ENCODE data around the gene KLHL29.

DNA sequence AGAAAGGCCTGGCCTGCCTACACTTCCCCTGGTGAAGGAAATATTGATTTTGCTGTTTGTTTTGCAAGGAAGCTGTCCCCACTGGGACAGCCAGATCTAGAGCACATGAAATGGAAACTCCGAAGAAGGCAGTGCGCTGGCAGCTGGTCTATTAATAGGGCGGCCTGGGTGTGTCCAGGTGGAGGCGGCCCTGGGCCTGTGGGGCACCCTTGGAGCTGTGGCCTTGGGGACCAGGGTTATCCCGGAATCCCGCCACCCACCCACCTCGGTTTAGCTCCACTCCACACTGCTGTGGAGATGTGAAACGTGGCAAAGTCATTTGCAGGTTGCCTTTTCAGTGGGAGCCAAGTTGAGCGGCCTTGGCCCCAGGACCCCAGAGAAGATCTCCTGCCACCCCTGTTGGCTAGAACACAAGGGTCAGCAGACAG is 204.3 kb downstream of the KLHL29 start:
- TF ChIP-seq POLR2A (IDR thresholded peaks at IDR 0.05; ENCODE audit: borderline replicate concordance, extremely low read depth, insufficient read depth, insufficient read length) (no peak), RAD21 (IDR thresholded peaks at IDR 0.05; ENCODE audit: low read depth) (no peak), CEBPB (IDR thresholded peaks at IDR 0.05; ENCODE audit: low read depth) (no peak), CTCF (IDR thresholded peaks at IDR 0.05 in 2 of 3, conservative IDR thresholded peaks at IDR 0.05 in 1 of 3; ENCODE audit: borderline replicate concordance in 1 of 3, insufficient read depth in 1 of 3, low read depth in 2 of 3, low read length in 2 of 3) (no peak), TCF7L2 (IDR thresholded peaks at IDR 0.05; ENCODE audit: borderline replicate concordance, extremely low read depth, insufficient read depth, insufficient read length) (no peak), SP1 (IDR thresholded peaks at IDR 0.05; ENCODE audit: low read depth) (no peak), EZH2 (IDR thresholded peaks at IDR 0.05) (no peak), YY1 (IDR thresholded peaks at IDR 0.05; ENCODE audit: extremely low read depth, insufficient replicate concordance, low read depth, low read length) (no peak), JUND (IDR thresholded peaks at IDR 0.05) (no peak), CBX3 (IDR thresholded peaks at IDR 0.05; ENCODE audit: low read depth) (no peak), ZBTB33 (IDR thresholded peaks at IDR 0.05; ENCODE audit: extremely low read depth, insufficient replicate concordance, low read length) (no peak), SRF (IDR thresholded peaks at IDR 0.05; ENCODE audit: low read depth) (no peak)
- TF ChIP-seq, protein P1, sequence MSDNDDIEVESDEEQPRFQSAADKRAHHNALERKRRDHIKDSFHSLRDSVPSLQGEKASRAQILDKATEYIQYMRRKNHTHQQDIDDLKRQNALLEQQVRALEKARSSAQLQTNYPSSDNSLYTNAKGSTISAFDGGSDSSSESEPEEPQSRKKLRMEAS (IDR thresholded peaks at IDR 0.05) = no peak
- TF ChIP-seq, protein P2, sequence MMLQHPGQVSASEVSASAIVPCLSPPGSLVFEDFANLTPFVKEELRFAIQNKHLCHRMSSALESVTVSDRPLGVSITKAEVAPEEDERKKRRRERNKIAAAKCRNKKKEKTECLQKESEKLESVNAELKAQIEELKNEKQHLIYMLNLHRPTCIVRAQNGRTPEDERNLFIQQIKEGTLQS (IDR thresholded peaks at IDR 0.05) = no peak
